Jurkat, Clone E6-1 (cell line): ENCODE data around the gene SLC25A43.
"Not testable (repeated sequence)": the region's sequence is repeated elsewhere in the genome, so short reads cannot be mapped to it uniquely, and the experiment has no call there.

Experiments
- DNase-seq: peaks from one replicate; pipeline ENCODE4 v3.0.0-alpha.2; 2011; ENCODE audit warnings: low read depth, low spot score
- H3K4me3 ChIP-seq: 2 replicates; pipeline ENCODE4 v1.5.1; 2011; ENCODE audit warnings: mild to moderate bottlenecking, low read length, control low read depth, moderate library complexity

Gene SLC25A43

GRCh38 chrX:119488749-119489148 lies 89.6 kb downstream of the SLC25A43 start:
- H3K4me3 ChIP-seq, result no peak overlapping the region
- DNase-seq, result no peak

- H3K4me3 ChIP-seq, result no peak overlapping the region
- DNase-seq, result no peak
These were observed 90.3 kb downstream of the SLC25A43 start for GRCh38 chrX:119489212-119490074.

GRCh38 chrX:119492463-119492862 lies 93.3 kb downstream of the SLC25A43 start:
- no peak for DNase-seq
- H3K4me3 ChIP-seq, result no peak overlapping the region

GRCh38 chrX:119493851-119494495 lies 94.8 kb downstream of the SLC25A43 start:
- not testable (repeated sequence) for DNase-seq, H3K4me3 ChIP-seq

- peak; percentile 72 for DNase-seq
- no peak overlapping the region; the same call in 1 of the 2 replicates for H3K4me3 ChIP-seq
These were observed 96.9 kb downstream of the SLC25A43 start for GRCh38 chrX:119495734-119496726.

- DNase-seq, result no peak
- no peak overlapping the region for H3K4me3 ChIP-seq
These were observed 98.0 kb downstream of the SLC25A43 start for GRCh38 chrX:119497185-119497584.

- H3K4me3 ChIP-seq, result no peak overlapping the region
- DNase-seq, result no peak
These were observed 101.1 kb downstream of the SLC25A43 start for GRCh38 chrX:119500061-119500800.

- no peak for DNase-seq
- no peak overlapping the region for H3K4me3 ChIP-seq
These were observed 102.5 kb downstream of the SLC25A43 start for GRCh38 chrX:119501511-119502148.

GRCh38 chrX:119502727-119503483 lies 103.8 kb downstream of the SLC25A43 start:
- DNase-seq, result peak; percentile 58
- no peak overlapping the region for H3K4me3 ChIP-seq

- H3K4me3 ChIP-seq, result no peak overlapping the region
- DNase-seq, result no peak
These were observed 104.3 kb downstream of the SLC25A43 start for GRCh38 chrX:119503484-119503861.
